Activated CD8-positive, alpha-beta T cell treated with anti-CD3 and anti-CD28 coated beads for 36 hours (primary cell): ENCODE data around the gene NEUROD6. TPM values are rescaled to one million over a fixed set of nuclear protein-coding genes. Genes with fewer than 3 reads are reported as not detected.

Experiments used
- ATAC-seq: fragments of 200-7000 bp; cut with Tn5 transposase; one replicate; pipeline ENCODE4 v1.10.0; 2021; ENCODE audit warnings: mild to moderate bottlenecking, moderate library complexity
- CTCF ChIA-PET: fragments of 350-600 bp; sonication (Branson Sonifier 250); formaldehyde crosslinking; loops from one replicate; lab custom pipeline; 2021; ENCODE audit warnings: antibody characterized with exemption; lab: Charles Lee
- POLR2A ChIA-PET: fragments of 350-600 bp; sonication (Branson Sonifier 250); formaldehyde crosslinking; loops from one replicate; lab custom pipeline; 2021; ENCODE audit warnings: antibody characterized with exemption; lab: Charles Lee
- DNase-seq: peaks from one replicate; pipeline ENCODE4 v3.0.0-alpha.2; 2020
- H3K27ac Mint-ChIP-seq: one replicate; pipeline ENCODE4 v1.8.0; 2021; ENCODE audit warnings: mild to moderate bottlenecking, mixed read lengths
- H3K27me3 Mint-ChIP-seq: one replicate; pipeline ENCODE4 v1.8.0; 2021; ENCODE audit warnings: mixed read lengths
- H3K36me3 Mint-ChIP-seq: one replicate; pipeline ENCODE4 v1.8.0; 2021; ENCODE audit warnings: low read depth, mixed read lengths
- H3K4me1 Mint-ChIP-seq: one replicate; pipeline ENCODE4 v1.8.0; 2021; ENCODE audit warnings: low read depth, mixed read lengths
- H3K4me3 Mint-ChIP-seq: one replicate; pipeline ENCODE4 v1.8.0; 2021; ENCODE audit warnings: mild to moderate bottlenecking, moderate library complexity, mixed read lengths
- H3K9me3 Mint-ChIP-seq: one replicate; pipeline ENCODE4 v1.8.0; 2021; ENCODE audit warnings: mixed read lengths
- CTCF ChIP-seq: fragments of 200-600 bp; IDR thresholded peaks from one replicate; pipeline ENCODE4 v1.8.0; 2022; ENCODE audit warnings: antibody characterized with exemption, mild to moderate bottlenecking
- intact Hi-C: fragments of 100-400 bp; cut with micrococcal nuclease; formaldehyde crosslinking; loops from one replicate; pipeline ENCODE4 v1.10.0; 2022
- total RNA-seq, 2 experiments: library from RNA; stranded (reverse); gene quantifications; one replicate each; pipeline ENCODE4 v1.2.3, GENCODE V29; 2021

Gene NEUROD6
- total RNA-seq, 2 experiments from 2014 or later: not detected

GRCh38 chr7:31323101-31323500 is 17.4 kb downstream of the NEUROD6 start:
- no peak for TF ChIP-seq CTCF
- ATAC-seq: no peak
- ChIA-PET CTCF (no interaction called here), POLR2A (no interaction called here)
- intact Hi-C loops: no loop called here
- H3K36me3 Mint-ChIP-seq: no peaks in the 10 kb centered on the region
- DNase-seq: no peak
- no peaks in the 10 kb centered on the region for H3K4me1 Mint-ChIP-seq
- no peaks in the 10 kb centered on the region for H3K9me3 Mint-ChIP-seq
- H3K27me3 Mint-ChIP-seq: no peaks in the 10 kb centered on the region
- H3K27ac Mint-ChIP-seq: no peak overlapping the region
- H3K4me3 Mint-ChIP-seq: no peak overlapping the region

GRCh38 chr7:31320675-31321074 is 19.9 kb downstream of the NEUROD6 start:
- Mint-ChIP-seq H3K36me3 (no peaks in the 10 kb centered on the region), H3K9me3 (no peaks in the 10 kb centered on the region), H3K4me3 (no peak overlapping the region), H3K4me1 (no peaks in the 10 kb centered on the region), H3K27ac (no peak overlapping the region), H3K27me3 (no peaks in the 10 kb centered on the region)
- TF ChIP-seq CTCF: no peak
- ChIA-PET CTCF (no interaction called here), POLR2A (no interaction called here)
- intact Hi-C loops: no loop called here
- ATAC-seq (no peak), DNase-seq (no peak)

GRCh38 chr7:31318313-31318712 is 22.2 kb downstream of the NEUROD6 start:
- H3K4me1 Mint-ChIP-seq: no peaks in the 10 kb centered on the region
- CTCF ChIA-PET: no interaction called here
- H3K9me3 Mint-ChIP-seq: no peaks in the 10 kb centered on the region
- TF ChIP-seq CTCF: no peak
- POLR2A ChIA-PET: no interaction called here
- no peak overlapping the region for H3K27ac Mint-ChIP-seq
- no peak overlapping the region for H3K4me3 Mint-ChIP-seq
- DNase-seq (no peak), ATAC-seq (no peak)
- no peaks in the 10 kb centered on the region for H3K36me3 Mint-ChIP-seq
- H3K27me3 Mint-ChIP-seq: no peaks in the 10 kb centered on the region
- intact Hi-C loops: no loop called here

- no peak for ATAC-seq
- no peak overlapping the region for H3K27ac Mint-ChIP-seq
- H3K36me3 Mint-ChIP-seq: no peaks in the 10 kb centered on the region
- ChIA-PET CTCF (no interaction called here), POLR2A (no interaction called here)
- H3K9me3 Mint-ChIP-seq: no peaks in the 10 kb centered on the region
- DNase-seq: no peak
- intact Hi-C loops: no loop called here
- no peaks in the 10 kb centered on the region for H3K4me1 Mint-ChIP-seq
- no peak for TF ChIP-seq CTCF
- no peaks in the 10 kb centered on the region for H3K27me3 Mint-ChIP-seq
- no peak overlapping the region for H3K4me3 Mint-ChIP-seq
Measured at GRCh38 chr7:31316876-31317275, 23.6 kb downstream of the NEUROD6 start.

- CTCF ChIA-PET: no interaction called here
- H3K4me1 Mint-ChIP-seq: no peaks in the 10 kb centered on the region
- intact Hi-C loops: no loop called here
- H3K36me3 Mint-ChIP-seq: no peaks in the 10 kb centered on the region
- no peak for TF ChIP-seq CTCF
- ATAC-seq (no peak), DNase-seq (no peak)
- H3K9me3 Mint-ChIP-seq: no peaks in the 10 kb centered on the region
- no peaks in the 10 kb centered on the region for H3K27me3 Mint-ChIP-seq
- H3K4me3 Mint-ChIP-seq: no peak overlapping the region
- POLR2A ChIA-PET: no interaction called here
- no peak overlapping the region for H3K27ac Mint-ChIP-seq
Measured at GRCh38 chr7:31315758-31316157, 24.8 kb downstream of the NEUROD6 start.
